GM12872 (cell line): Measurements from ENCODE around the gene COL6A6.

Source experiments
- CTCF ChIP-seq: IDR thresholded peaks from 3 replicates; pipeline ENCODE4 v1.5.1; 2011; ENCODE audit warnings: low read depth, mild to moderate bottlenecking, low read length, moderate library complexity; ENCODE audit not compliant: insufficient read depth

The COL6A6 gene

GRCh38 chr3:130529486-130530215 is 12.7 kb downstream of the COL6A6 start:
- TF ChIP-seq CTCF, result no peak

GRCh38 chr3:130533247-130533646 is 16.3 kb downstream of the COL6A6 start:
- no peak for TF ChIP-seq CTCF

GRCh38 chr3:130537673-130538304 is 20.8 kb downstream of the COL6A6 start:
- TF ChIP-seq CTCF, result no peak

GRCh38 chr3:130539005-130539404 is 22.0 kb downstream of the COL6A6 start:
- TF ChIP-seq CTCF, result peak; percentile 80

GRCh38 chr3:130543322-130543721 is 26.3 kb downstream of the COL6A6 start:
- TF ChIP-seq CTCF, result no peak

- no peak for TF ChIP-seq CTCF
Measured at GRCh38 chr3:130546920-130547679, 30.1 kb downstream of the COL6A6 start.

GRCh38 chr3:130548356-130548755 is 31.4 kb downstream of the COL6A6 start:
- no peak for TF ChIP-seq CTCF
